GM18498 (cell line): ENCODE data around the gene DNLZ.
A peak's percentile ranks its signal among the peaks of the same experiment; 100 is the strongest.
"Not testable (repeated sequence)": the region's sequence is repeated elsewhere in the genome, so short reads cannot be mapped to it uniquely, and the experiment has no call there.

Experiments used
- ATAC-seq: cut with Tn5 transposase; IDR thresholded peaks from one replicate; pipeline ENCODE4 v1.9.1; 2021; ENCODE audit warnings: mild to moderate bottlenecking, moderate library complexity; ENCODE audit not compliant: unreplicated experiment

DNLZ gene

DNA sequence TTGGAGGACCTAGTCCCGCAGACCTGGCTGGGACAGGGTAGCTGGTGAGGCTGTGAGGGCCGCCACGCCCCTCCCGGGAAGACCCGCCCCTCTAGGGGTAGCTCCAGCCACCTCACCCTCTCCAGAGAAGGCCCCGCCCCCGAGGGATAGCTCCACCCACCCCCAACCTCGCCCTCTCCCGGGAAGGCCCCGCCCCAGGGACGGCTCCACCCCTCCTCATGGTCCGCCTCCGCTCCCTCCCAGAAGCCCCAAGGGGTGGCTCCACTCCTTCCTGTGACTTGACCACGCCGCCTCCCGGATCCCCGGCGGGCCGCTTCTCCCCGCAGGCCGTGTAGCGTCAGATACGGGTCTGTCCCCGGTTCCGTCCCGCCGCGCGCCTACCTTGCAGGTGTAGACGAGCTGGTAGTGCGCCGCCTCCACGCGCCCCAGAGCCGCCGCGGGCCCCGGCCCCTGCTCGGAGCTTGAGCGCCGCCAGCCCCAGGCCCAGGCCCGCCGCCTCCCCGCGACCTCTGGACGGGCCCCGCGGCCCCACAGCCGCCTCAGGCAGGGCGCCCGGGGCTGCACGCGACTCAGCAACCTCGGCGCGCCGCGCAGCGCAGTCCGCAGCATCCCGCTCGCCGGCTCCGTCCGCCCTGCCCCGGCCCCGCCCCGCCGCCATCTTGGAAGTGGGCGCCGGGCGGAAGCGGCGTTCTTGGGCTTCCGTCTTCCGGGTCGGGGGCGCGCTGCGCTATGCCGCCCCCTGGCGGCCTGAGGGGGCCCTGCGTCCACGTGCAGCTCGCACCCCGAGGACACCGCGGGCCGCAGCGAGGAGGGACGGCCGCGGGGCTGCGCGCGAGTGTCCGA, at the start of gene DNLZ:
TSS of gene DNLZ (minus strand) at position 639 of the 843 bp plus-strand sequence. CDS start at position 609, 30 bp downstream.
- peak; percentile 79 for ATAC-seq

DNA sequence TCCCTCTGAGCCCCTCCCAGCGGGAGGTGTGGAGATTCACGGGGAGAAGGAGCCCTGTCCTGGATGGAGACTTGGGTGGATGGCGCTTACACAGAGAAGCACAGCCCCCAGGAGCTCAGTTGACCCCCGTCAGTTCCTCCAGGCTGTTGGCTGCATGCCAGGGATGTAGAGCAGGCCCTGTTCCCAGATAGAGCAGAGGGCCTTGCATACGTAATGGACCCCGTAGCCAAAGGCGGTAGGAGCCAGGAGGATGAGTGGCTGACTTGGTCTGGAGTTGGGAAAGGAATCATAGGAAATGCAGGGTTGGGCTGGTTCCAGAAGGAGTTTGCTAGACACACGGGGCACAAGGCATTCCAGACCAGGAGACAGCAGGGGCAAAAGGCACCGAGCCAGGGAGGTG, 49.4 kb upstream of the DNLZ start:
- no peak for ATAC-seq

DNA sequence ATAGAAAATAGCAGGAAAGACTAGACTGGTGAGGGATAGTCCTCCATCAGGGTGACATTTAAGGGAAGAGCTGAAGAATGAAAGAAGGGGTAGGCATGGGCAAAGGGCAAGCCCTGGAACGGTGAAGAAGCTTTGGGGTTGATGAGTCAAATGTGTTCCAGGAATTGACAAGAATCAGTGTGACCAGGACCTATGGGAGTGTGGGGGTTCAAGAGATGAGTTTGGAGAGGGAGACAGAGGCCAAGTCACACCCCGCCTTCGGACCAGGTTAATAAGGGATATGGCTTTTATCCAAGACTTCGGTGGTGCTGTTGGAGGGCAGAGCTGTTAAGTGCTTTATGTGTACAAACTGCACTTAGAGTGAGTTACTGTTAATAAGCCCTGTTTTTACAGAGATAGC, 47.8 kb upstream of the DNLZ start:
- no peak for ATAC-seq

DNA sequence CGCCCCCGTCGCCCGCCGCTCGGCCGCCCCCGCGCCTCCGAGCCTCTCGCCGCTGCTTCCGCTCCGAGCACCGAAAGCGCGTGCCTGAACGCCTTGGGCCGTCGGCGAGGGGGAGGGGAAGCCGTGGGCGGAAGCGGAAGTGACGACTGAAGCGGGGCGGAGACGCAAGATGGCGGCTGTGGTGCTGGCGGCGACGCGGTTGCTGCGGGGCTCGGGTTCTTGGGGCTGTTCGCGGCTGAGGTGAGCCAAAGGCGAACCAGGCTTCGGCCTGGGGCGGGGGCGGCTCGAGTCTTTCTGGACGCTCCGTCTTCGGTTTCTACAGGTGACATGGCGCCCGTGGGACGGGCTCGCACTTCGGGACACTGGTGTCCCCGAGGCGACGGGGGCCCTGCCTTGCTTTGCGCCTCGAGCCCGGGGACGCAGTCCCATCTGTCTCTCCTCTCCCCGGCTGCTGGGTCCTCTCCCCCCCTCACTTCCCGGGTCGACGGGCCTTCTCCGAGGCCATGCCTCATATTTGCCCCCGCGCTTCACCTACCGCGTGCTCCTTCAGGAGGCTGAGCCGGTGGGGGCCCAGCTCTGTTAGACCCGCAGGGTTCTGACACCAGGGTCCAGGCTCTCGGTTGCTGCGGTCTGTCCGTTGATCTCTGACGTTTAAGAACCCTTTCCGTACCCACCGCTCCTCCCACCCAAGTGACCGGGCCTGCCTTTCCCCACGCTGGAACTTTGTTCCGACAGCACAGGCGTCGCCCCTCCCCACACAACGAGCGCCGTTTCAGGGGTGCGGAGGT, 47.1 kb upstream of the DNLZ start, which contains the start of the genes ENTR1 and PMPCA:
TSS of gene ENTR1 (minus strand) at position 115 of the 788 bp plus-strand sequence. CDS start 217 bp downstream, outside the sequence.
TSS of gene PMPCA (plus strand) at position 159 of the 788 bp plus-strand sequence. CDS start at position 170, 11 bp downstream.
- peak; percentile 82 for ATAC-seq

DNA sequence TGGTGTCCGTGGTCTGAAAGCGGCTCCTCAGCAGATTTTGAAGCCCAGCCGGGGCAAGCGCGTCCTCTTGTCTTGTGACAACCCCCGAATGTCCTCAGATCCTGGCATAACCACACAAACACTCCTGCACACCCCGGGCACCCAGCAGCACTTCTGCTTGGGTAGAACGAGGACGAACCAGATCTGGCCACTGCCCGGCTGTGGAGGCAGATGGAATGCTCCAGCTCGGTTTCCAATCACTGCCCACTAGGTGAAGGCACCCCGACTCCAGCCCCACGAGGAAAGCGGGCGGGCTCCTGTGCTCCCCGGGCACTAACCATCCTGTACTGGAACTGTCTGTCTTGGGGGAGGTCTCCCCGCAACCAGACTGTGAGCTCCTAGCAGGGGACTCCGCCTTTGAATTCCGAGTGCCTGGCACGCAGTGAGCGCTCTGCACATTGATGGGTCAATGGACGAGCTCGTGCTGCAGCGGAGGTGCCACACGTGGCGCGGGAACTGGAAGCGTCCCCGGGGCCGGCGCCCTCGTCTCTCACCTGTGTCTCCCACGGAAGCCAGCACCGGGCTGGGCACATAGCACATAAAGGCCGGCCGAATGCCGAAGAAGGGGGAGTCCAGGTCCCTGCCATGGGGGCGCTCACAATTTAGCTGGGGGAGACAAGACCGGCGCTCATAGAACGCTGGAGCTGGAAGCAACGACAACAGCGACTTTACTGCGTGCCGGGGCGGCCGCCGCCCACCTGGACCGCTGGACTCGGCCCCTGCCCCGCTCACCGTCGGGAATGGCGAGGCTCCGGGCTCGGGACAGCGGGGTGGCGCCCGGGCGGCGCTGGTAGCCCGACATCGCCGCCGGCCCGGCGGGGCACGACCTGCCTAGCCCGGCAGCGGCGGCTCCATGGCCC, 46.3 kb upstream of the DNLZ start:
- peak; percentile 27 for ATAC-seq

DNA sequence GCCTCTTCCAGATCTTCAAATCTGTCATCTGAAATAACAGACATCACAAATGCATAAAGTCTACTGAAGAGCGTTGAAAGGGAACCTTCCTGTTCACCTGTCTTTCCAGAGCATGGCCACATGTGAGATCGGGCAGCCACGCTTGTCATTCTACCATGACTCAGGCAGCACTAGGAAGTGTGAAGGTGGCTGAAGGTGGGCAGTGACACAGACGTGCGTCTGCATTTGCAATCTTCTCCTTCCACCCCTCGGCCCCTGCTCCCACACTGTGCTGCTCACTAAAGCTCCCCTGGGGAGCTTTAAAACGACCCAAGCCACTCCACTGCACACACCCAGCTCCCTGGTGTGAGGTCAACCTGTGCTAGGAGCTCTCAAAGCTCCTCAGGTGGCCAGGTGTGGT, 44.4 kb upstream of the DNLZ start:
- no peak for ATAC-seq

DNA sequence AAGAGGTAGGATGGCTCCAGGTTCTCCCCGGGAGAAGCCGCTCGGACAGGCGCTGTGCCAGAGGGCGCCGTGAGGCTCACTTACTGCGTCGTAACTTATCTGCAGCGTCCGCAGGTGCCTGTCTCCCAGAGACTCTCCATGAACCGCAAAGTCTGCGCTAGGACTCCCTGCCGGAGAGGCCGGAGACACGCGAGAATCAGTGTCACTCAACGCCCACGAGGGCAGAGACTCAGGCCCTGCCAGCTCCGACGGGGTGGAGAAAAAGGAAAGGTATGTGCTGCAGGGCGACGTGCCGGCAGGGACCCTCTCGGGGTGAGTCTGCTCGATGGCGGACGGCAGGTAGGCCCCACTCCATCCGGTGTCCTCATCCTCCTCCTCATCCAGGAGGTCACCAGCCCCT, 43.5 kb upstream of the DNLZ start:
- not testable (repeated sequence) for ATAC-seq

DNA sequence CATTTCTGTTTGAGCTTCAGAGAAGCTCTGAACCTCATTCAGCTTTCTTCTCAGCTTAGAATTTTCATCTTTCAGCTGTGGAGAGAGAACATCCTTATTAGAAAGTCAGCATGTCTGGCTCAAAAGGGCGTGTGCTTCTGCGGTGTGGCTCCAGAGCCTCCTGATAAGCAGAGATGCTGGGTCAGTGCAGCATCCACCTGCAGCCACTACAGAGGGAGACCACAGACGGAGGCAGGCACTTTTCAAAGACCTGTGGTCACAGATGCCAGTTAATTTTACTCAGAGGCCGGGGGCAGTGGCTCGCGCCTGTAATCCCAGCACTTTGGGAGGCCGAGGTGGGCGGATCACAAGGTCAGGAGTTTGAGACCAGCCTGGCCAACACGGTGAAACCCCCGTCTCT, 42.4 kb upstream of the DNLZ start:
- not testable (repeated sequence) for ATAC-seq

DNA sequence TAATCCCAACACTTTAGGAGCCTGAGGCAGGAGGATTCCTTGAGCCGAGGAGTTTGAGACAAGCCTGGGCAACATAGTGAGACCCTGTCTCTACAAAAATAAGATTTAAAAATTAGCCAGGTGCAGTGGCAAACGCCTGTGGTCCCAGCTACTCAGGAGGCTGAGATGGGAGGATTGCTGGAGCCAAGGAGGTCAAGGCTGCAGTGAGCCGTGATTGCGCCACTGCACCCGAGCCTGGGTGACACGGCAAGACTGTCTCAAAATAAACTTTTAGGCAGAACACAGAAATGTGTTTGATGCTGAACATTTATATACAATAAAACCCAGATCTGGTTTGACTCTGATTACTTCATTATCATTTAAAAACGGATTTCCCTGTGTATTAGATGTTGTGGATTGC, 41.9 kb upstream of the DNLZ start:
- ATAC-seq: no peak

DNA sequence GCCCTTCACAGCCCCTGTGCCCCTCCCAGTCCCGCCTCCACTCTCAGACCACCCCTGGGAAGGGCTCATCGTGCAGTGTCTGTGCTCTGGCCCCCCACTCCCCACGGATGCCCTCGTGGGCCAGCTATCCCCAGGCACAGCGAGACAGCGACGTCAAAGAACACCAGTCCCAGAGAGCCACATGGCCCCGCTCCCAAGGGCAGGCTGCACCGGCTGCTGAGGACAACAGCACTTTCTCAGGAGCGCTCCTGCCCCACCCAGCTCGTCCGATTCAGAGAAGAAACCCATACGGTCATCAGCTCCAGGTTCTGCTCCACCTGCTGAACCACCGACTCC, 41.2 kb upstream of the DNLZ start:
- no peak for ATAC-seq

DNA sequence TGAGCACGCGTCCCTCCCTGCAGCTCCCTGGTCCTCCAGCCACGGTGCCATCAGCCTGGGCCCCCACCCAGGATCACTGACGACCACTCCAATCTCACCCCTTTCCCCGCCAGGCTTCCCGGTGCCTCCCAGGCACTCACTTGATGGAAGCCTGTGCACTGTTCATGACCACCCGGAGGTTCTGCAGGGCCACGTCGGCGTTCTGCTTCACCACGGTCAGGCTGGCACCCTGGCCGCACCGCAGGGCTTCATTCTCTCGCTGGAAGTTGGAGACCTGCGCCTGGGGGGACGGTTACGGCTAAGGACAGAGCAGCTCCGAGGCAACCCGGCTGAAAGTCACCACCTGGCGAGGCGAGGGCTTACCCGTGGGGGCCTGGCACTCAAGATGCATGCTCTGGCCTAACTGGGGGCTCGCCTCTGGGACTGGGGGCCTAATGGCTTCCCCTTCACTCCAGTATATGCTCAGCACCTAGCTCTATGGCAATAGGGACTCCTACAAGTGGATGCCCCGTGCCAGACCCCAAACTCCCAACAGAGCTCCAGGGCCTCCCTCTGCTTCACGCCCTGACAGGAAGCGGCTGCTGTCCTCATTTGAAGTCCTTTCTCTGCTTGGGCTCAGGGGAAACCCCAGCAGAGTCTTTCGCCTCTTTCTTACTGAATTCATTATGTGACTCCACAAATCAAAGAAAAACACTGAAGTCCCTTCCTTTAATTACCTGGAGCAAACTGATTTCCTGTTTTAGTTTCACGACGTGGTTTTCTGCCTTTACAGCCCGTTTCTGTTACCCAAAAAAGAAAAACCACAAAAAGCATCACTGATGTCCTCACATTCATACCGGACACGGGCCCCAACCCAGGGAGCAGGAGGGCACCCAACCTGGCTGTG, 40.6 kb upstream of the DNLZ start:
- ATAC-seq: no peak

DNA sequence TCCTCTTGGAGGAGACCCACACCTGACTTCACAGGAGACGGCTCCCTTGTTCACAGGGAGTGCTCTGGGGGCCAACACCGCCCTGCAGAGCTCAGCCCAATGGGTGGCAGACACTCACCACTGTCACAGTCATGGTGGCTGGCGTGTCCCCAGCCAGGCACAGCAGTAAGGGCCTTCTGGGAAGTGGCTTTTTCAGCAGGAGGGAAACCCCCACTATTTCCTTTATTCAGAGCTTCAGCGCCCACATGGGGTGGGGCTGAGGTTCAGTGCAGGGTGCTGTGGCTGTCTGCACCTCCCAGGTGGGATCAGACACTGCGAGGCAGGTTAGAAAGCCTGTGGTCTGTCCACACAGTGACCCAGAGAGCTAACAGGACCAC, 40.0 kb upstream of the DNLZ start:
- no peak for ATAC-seq

DNA sequence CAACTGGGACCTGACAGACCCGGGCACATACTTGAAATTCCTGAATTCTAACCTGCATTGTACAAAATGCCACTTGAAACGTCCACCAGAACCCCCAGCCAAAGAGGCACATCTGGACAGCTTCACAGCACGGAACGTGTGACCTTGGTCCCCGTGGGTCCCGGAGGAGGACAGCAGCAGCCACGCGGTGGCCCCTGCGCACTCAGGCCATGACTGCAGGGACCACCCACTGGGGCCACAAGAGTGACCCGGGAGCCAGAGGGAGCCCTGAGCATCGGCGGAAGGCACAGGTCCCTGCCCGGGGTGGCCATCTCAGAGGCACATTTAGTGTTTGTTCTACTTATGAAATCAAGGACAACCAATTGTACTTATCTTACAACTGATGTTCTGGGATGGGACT, 38.5 kb upstream of the DNLZ start:
- ATAC-seq: no peak

DNA sequence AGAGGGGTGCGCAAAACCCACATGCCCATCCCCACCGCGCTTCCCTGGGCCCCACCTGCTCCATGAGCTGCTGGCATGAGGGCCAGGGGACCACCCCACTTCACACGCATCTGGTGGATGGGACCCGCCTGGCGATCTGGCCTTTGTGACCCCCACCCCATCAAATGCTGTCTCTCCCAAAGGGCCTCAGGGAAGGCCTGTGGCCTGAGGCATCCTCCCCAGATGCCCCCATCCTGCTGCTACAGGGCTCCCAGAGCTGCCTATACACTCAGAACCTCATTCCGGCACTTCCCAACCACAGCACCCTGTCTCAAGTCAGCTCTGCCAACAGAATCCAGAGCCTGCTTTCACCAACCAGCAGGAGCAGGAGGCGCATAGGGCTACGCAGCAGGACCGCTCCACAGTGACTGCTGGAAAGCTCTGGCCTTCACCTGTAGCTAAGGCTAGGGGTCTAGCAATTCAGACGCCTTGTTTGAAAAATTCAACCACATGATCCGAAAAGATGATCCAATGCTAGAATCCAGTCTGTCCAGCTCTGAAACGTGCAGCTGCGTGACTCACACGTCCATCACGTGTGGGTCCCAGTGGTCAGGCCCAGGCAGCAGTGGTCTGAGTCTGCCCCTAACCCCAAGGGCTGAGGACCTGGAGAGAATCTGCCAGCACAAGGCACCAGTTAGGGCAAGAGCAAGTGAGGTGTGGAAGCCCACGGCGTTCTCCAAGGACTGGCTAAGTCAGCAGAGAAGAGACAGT, 37.8 kb upstream of the DNLZ start:
- no peak for ATAC-seq

DNA sequence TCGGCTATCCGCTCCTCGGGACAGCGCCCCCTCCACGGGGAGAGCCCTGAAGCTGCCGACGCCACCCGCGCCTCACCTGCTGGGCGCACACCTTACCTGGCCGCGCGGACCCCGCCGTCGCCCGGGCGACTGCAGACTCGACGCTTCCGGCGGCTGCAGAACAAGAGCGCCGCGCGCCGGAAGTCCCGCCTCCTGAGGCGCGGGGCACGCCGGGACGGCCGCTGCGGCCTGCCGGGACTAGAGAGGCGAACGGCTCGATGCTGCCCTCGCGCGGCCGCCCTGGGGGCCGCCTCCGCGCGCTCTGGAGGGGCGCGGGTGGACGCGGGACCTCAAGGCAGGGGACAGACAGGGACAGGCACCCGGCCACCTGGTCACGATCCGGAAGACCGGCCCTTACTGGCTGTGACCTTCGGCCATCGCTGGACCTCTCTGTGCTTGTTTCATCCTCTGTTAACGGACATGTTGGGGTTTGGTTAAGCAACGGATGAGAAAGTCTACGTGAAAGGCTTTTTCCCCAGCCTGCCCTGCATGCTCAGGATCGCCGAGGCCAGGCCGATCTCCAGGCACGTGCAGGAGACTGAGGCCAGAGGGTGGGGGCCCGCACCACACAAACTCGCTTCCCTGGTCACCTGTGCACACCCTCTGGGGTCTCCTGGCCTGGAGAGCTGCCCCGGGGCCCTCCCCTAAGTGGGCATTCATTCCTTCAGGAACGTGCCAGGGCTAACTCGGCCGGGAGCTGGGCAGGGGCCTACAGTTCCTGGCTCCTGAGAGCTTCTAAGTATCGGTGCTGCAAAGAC, 36.7 kb upstream of the DNLZ start, which contains the start of gene SNAPC4:
TSS of gene SNAPC4 (minus strand) at position 133 of the 797 bp plus-strand sequence. CDS start 1,742 bp downstream, outside the sequence.
- peak; percentile 70 for ATAC-seq

DNA sequence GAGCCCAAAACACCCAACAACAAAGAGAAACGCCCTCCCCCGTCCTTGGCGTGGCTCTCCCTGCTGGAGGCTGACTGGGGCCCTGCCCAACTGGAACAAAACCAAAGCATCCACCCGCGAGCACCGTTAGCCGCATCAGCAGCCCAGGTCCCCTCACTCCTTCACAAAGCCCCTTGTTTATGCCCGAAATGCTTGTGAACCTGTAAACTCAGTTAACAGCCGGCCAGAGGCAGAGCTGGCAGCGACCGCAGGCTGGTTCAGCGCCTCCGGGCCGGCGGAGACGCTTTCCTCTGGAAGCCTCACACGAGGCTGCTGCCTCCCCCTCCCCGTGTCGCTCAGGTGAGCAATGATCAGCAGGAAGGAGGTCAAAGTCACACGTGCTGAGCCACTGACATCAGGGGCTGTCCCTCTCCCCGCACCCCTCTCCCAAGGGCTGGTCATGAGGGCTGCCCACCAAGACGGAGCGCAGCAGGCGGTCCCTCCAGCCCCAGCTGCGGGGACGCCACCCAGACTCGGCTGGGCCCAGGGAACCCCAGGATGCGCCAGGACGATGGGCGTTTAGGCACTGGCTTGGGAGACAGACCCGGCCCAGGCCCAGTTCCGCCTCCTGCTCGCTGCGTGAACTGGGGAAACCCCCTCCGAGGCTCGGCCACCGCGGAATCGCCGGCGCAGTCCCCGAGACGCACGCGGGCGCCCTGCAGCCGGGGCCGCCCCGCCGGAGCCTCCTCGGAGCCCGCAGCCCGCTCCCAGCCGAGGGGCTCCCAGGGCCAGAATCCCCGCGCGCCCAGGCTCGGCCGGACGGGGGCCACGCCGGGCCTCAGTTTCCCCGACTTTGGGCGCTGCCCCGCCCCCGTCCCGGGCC, 35.9 kb upstream of the DNLZ start:
- ATAC-seq: peak; percentile 37

DNA sequence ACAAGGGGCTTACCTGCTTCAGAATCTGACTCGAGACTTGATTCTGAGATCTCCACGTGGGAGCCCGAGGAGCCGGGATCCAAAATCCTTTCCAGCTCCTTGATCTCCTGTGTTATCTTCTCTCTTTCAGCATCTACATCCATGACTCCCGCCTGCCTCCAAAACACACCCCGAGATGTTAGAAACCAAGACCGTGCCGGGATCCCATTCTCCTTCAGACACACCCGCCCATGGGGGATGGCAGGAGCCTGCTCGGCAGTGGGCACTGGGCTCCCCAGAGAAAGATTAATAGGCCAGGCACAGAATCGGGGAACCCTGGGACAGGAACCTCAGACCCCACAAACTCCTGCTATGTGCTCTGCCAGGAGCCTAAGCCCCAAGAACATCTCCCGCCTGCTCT, 34.7 kb upstream of the DNLZ start:
- ATAC-seq: no peak
